HG03521 (cell line): ENCODE measurements around the gene ENTPD6.

Experiments
- ATAC-seq: cut with Tn5 transposase; IDR thresholded peaks from one replicate; pipeline ENCODE4 v1.9.1; 2021; ENCODE audit warnings: mild to moderate bottlenecking, moderate library complexity; ENCODE audit not compliant: unreplicated experiment

The ENTPD6 gene

DNA sequence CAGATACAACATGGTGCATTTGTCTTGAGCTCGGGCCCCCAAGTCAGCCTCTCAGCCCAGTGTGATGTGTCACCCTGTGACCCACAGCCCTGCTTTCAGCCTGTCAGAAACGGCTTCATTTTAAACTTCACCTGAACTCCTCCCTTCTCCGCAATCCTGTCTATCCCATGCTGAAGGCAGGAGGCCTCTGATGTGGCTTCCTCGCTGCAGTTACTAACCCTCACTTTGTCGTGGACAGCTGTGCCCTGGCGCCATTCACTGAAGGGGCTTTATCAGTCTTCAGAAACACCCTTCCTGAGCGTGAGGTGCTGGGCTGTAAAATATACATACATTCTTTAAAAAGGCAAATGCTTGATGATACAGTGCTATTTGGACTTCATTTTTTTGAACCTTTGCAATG is 7.9 kb upstream of the ENTPD6 start:
- no peak for ATAC-seq

DNA sequence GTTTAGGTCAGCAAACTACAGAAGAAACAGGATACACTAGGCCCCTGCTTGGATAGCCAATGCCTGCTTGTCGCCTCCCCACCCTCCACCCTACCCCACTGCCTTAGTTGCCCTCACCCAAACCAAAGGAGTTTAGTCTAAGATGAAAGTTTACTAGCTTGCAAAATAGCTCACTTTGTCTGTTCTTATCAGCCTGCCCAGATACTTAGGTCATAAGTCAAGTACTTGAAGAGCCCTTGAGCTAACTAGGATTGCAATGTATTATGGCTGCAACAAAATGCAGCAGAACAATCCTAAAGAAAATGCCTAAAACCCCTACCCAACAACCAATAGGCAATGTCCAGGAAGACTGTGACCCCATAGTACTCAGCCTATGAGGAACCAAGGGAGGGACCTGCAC is 7.3 kb upstream of the ENTPD6 start:
- no peak for ATAC-seq

DNA sequence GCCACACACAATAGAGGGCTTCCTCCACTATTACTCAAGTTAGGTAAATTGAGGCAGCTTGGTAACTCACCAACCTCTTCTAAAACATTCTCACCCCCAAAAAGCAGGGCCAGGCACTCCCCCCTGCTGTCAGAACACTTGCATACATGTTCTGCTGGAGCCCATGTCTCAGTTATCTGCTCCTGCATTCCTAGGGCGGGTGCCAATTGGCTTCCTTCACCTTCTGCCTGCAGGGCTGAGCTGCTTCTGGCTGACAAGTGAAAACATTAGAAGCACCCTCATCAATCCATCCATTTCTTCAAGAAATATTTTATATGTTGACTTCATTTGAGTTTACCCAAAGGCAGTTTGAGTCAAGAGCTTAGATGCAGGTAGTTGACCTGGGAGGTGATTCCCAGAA is 4.5 kb upstream of the ENTPD6 start:
- ATAC-seq = no peak

DNA sequence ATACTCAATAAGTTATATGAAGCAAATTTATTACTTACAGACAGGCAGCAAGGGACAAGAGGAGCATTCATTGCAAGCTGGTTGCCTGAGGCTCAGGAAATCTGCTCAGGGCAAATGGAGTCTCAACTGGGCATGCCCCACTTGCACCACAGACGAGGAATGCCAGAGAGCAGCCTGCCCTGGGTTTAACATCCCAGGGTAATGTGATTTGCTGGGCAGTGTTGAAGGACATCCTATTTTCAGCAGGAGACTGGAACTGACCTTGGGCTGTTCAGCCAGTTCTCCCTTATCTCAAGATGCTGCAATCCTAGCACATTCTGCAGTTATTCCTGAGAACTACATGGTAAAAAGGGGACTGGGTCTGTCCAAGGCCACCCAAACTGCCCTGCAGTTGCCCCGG is 3.8 kb upstream of the ENTPD6 start:
- no peak for ATAC-seq

DNA sequence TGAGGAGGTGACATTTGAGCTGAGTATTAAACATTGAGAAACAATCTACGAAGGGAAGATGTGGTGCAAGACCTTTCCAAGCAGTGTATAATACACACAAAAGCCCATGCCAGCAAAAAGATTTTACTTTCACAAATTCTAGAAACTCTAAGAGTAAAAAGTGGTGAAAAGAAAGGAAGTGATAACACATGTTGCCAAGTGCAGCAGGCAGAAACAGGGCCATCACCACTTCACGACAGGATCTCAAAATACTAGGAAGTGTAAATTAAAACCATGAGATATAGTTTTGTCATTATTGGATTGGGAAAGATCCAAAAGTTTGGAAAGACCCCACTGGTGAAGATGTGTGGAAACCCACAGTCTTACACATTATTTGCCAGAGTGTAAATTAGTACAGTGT is 1.7 kb upstream of the ENTPD6 start:
- no peak for ATAC-seq

DNA sequence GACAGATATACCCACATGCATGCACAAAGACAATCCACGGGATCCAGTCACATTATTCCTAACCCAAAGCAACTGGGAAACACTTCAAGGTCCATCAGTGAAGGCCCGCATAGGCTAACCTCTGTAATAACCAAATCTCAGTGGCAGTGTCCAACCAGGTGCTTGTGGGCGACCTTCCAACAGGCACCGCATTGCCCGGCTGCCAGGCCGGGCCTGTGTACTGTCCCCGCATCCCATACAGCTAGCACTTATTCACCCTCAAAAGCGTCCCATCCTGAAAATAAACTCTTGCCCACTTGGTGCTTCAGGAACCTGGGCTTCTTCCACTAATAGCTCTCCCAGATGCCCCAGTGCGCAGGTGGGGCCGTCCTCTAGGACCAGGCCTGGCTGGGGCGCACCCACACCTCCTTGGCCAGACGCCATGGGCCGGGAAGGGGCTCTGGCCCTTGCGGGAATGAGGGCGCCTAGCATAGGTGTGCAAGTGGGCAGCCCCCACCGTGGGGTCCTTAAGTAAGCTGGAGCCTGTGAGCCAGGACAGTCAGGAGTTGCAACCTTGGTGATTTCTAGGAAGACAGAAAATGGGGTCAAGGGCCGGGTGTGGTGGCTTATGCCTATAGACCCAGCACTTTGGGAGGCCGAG is 1.1 kb upstream of the ENTPD6 start:
- ATAC-seq = no peak

DNA sequence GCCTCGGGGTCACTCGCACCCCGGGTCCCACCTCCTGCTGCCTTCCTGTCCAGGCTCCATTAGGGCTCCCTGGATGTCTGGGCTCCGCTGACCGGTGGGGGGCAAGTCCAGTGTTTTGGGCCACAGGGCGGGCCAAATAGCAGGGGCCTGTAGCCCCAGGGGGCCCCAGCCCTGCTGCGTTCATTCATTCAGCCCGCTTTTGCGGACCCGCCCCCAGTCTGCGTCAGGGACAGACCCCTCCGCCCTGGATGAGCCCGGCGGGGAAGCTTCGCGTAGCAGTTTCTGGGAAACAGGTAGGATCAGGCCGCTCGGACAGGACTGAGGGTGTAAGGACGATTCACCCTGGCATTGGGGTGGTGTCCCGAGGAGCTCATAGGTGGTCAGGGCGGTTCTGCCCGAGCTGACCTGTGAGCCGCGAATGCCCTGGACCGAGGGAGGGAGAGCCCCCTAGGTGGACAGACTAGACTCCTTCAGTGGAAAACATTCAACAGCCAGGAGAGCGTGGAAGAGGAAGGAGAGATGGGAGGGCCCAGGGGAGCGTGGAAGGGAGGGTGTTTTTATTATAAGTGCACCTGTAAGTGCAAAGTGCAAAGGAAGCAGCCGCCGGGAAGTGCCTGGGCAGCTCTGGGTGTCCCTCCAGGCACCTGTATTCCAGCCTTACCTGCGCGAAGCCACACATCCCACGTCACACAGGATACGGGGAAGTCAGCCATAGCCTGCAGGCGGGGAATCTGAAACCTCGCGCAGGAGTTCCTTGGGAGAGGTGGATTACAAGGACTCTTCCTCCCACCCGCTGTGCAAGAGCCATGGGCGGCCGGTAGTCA is 662 bp downstream of the ENTPD6 start:
- peak; percentile 7 for ATAC-seq

DNA sequence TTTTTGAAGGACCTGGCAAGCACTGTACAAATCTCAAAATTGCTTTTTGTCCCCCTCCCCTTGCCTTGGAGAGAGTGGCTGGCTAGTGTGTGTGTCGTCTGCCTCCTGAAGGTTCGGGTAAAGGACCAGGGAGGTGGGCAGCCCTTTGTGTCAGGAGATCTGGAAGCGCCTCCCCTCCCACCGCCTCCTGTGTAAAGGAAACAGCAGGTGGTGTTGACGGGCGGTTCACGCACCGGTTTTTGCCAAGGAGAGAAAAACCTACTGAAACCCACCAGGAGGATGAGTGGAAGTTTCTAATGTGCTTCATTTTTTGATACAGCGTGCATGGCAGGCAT is 1.2 kb downstream of the ENTPD6 start:
- no peak for ATAC-seq

DNA sequence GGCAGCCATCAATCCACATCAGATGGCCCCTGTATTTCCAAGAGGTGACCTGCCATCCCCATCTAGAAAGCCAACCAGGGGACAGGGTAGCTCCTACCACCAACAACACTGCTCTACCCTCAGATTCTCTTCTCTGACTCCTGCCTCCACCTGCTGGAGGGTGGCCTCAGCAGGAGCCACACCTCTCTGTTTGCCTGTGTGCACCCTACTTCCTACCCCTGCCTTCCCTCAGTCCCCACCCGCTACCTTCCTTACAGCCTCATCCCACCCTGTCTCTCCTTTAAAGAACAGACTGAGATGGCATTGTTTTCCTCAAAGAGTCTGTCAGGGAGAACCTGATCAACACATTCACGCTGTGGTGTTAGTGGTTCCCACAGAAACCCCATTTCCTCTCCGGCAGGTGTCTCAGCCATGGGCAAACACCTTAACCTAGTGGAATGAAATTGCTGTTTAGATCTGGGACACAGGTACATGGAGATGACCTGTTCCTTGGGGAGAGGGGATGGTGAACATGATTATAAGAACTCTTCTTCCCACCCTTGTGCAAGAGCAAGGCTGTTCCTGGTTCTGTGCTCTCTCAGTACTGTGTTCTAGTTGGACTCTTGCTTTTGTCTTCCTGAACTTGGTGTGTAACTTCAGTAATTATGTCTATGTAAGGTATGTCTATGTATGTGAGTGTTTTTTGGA is 1.8 kb downstream of the ENTPD6 start:
- no peak for ATAC-seq

DNA sequence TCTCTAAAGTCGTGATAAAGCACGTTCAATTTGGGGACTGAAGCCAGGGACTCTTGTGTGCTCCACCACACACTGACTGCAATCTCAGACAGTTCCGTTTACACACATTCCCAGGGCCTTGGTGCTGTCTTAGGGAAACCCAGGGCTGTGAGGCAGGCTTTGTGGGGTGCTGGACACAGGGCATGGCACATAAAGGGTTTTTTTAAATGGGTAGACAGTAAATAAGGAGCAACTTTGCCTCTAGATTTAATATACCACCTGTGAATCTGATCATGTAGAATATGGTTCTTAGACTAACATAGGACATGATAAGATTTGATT is 2.3 kb downstream of the ENTPD6 start:
- ATAC-seq = no peak

DNA sequence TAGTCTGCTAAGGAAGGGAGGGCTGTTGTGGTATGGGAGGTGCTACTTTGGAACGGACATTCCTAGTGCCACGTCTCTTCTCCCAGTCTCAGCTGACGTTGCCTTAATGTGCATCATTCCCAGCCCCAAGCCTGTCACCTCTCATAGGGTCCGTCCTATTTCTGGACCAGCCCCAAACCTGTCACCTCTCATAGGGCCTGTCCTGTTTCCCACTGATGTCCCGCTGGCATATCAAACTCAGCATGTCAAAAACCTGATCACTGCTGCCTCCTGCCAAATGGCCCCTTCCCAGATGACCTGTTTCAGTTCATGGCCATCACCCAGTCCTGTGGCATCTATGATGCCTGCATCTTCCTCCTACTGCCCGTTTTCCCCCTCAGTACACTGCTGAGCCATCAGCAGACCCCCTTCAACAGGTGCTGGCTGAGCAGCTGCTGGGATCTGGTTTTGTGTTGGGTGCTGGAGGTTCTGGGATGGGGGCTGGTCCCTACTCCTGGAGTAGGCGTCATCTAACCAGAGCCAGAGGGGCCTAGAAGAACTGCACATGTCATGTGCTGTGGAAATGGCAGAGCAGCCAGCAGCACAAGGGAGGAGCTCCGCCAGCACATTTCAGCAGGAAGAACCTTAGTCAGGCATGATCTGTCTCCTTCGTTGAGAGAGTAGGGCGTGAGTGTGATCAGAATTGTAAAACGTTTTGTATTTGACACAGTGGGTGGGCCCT is 3.3 kb downstream of the ENTPD6 start:
- ATAC-seq = no peak

DNA sequence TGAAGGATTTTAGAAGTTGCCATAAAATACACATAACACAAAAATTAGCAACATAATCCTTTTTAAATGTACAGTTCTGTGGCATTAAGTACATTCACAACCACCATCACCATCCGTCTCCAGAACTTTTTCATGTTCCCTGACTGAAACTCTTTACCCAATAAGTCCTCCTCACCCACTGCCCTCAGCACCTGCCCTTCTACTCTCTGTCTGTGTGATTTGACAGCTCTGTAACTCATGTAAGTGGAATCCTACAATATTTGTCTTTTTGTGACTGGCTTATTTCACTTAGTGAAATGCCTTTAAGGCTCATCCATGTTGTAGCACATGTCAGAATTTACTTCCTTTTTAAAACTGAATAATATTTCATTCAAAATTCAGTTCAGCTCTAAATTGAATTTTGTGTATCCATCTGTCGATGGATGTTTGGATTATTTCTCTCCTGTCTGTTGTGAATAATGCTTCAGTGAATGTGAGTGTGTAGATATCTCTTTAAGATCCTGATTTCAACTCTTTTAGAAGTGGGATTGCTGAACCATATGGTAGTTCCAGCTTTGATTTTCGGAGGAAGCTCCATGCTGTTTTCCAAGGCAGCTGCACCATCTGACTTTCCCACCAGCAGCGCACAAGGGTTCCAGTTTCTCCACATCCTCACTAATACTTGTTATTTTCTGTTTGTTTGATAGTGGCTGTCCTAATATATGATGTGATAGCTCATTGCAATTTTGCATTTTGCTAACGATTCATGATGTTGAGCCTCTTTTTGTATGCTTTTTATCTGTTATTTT is 4.2 kb downstream of the ENTPD6 start:
- no peak for ATAC-seq

DNA sequence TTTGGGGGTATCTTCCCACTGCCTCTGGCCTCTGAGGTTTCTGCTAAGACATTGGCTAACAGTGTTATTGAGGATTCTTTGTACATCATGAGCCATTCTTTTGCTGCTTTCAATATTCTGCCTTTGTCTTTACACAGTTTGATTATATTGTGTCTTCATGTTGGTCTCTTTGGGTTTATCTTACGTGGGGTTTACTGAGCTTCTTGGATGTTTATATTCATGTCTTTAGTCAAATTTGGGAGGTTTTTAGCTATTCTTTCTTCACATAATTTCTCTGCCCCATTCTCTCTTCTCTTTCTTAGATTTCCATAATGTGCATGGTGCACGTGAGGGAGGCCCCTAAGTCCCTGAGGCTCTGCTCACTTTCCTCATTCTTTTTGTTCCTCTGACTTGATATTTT is 7.6 kb downstream of the ENTPD6 start:
- ATAC-seq = no peak

DNA sequence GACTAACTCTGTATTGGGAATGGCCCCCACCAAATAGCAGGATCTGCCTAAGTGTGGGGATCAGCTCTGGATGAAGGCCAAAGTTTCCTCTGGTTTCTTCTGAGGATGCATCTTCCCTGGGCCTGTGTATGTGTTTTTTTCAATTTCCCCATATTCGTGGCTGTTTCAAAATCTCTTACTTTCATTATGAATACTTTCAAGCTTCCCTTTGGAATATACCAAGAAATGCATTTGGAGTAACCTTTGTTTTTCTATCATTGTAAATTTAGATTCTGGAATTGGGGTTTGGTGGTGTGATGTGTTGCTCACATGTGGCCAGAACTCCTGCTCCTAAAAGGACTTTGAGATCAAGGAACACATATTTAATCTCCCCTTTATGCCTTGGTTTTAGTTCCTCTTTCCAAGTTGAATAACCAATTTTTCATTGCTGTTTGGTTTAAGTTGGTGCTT is 8.4 kb downstream of the ENTPD6 start:
- ATAC-seq = no peak

DNA sequence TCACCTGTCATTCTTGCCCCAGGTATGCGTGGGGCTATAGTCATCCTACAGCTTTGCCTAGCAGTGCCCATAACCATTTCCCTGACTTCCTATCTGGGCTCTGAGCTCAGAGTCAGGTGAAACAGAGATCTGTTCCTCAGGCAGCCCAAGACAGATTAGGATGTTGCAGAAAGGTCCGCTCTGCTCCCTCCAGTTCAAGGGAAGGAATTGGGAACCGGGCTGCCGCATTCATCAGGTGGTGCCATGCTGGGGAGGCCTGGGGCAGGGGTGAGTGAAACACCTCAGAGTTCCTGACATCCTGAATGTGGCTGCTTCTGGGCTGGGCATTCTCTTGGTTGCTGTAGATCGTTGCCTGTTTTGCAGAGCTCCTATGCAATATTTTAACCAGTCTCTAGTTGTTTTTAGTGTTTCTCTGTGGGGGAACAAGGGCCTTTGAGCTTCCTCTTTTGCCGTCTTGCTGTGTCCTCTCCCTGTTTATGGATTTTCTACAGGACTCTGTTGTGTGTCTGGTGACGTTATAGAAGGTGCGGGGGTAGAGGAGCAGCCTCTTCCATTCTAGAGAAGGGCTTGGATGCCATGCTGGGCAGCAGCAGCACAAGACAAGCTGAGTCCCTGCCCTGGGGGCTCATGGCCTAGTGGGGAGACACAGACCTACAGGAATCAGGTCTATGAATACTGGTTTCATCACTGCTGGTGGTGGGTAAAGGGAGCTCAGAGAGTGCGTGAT is 9.2 kb downstream of the ENTPD6 start:
- no peak for ATAC-seq

DNA sequence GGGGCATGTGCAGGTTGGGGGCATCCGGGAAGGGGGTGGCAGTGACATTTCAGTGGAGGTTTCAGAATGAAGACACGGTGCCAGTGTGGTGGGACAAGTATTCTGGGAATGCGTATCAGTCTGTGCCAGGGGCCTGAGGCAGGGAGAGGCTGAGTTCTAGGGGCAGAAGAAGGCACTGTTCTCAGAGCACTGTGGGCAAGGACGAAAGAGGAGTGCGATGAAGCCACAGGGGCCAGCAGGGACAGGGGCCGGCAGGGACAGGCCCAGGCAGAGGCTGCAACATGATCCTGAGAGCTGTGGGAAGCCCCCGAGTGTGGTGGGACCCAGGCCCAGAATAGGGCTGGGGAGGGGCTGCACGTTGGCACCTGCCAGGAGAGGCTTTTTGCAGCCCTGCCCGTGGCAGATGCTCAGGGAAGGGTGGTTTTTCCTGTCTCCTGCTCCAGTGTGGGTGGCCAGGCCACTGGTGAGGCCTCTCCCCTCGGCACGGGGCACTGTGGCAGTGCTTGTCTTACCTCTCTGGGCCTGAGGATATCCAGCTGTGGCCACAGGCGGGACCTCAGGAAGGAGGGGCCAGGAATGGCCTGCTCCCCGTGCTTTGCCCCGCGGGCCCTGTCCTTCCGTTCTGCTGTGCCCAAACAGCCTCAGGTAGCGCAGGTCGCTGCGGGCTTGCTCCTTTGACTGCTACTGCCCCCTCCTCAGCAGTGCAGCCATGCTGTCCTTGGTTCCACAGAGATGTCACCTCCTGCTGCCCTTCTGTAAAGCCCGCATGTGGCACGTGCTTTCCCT is 10.0 kb downstream of the ENTPD6 start:
- no peak for ATAC-seq

DNA sequence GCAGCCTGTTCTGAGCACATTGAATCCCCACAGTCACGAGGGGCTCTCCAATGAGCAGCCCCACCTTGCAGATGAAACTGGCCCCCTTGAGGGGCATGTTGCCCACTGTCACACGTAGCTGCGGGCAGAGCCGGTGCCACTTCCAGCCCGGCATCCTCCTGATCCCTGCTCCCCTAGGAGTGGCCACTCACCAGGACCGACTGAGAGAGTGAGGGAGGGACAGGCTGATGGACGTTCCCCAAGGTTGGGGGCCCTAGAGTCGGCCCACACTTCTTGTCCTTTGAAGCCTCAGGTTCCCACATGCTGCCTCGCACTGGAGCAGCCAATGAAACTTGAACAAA is 10.5 kb downstream of the ENTPD6 start:
- ATAC-seq = no peak

DNA sequence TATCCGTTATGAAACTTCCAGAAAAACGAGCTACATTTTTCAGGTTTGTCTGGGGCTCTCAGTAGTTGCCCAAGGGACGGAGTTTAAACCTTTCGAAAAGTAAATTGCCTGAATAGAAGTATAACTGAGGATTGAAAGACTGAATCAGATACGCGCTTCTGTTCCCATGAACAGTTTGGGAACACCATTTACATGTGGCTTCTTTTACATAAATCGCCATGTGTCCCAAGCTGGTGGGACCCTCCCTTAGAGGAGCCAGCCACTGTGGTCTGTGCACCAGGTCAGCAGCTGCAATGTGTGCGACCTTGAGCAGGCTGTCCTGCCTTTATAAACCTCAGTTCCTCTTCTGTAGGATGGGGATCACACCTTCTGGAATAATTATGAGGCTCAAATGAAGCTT is 11.0 kb downstream of the ENTPD6 start:
- ATAC-seq = no peak

DNA sequence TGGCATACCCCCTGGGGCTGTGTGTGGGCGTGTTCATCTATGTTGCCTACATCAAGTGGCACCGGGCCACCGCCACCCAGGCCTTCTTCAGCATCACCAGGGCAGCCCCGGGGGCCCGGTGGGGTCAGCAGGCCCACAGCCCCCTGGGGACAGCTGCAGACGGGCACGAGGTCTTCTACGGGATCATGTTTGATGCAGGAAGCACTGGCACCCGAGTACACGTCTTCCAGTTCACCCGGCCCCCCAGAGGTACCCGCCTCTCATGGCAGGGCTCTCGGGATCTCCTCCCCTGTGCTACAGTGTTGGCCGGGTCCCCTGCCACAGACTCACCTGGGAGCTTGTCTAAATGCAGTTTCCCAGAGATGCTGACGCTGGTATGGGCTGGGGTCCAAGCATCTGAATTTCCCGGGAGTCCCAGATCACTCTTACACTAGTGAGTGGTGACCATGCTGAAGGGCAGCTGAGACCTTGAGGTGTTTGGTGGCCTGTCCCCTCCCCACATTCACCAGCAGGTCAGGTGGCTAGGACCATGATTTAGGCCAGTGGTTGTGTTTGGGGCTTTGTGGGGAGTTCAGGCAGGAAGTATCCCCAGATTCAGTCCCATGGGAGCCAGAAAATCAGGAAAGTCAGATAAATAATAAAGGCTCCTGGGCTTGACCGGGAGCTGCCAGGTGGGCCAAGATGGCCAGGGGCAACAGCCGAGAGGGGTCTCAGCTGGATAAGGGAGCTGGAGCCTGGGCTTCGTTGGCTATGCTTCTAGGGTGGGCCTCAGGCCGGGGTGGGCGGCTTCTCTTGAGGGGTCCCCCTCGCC is 11.8 kb downstream of the ENTPD6 start:
- no peak for ATAC-seq
